DOHH2 (cell line): ENCODE results near the gene DUSP8.
"Not testable (repeated sequence)": the region's sequence is repeated elsewhere in the genome, so short reads cannot be mapped to it uniquely, and the experiment has no call there.

Source experiments
- H3F3A ChIP-seq: fragments of 200-600 bp; sonication (generic), shearing (Covaris generic); 2 replicates; pipeline ENCODE4 v1.6.0; 2016; ENCODE audit warnings: antibody characterized with exemption, mild to moderate bottlenecking; ENCODE audit not compliant: control insufficient read depth, insufficient read depth
- H3K27ac ChIP-seq: fragments of 200-600 bp; sonication (generic); 2 replicates; pipeline ENCODE4 v1.5.1; 2014; ENCODE audit warnings: low read depth, mild to moderate bottlenecking, low read length, moderate library complexity
- H3K27me3 ChIP-seq: fragments of 200-600 bp; sonication (generic); 2 replicates; pipeline ENCODE4 v1.6.1; 2014; ENCODE audit warnings: mild to moderate bottlenecking, low read length, mixed read lengths; ENCODE audit not compliant: control insufficient read depth
- H3K36me3 ChIP-seq: fragments of 200-600 bp; sonication (generic); 2 replicates; pipeline ENCODE4 v1.6.1; 2014; ENCODE audit warnings: mild to moderate bottlenecking, low read length, moderate library complexity, mixed read lengths; ENCODE audit not compliant: control insufficient read depth
- H3K4me1 ChIP-seq: fragments of 200-600 bp; sonication (generic); 2 replicates; pipeline ENCODE4 v1.6.1; 2014; ENCODE audit warnings: mild to moderate bottlenecking, low read length, mixed read lengths; ENCODE audit not compliant: control insufficient read depth
- H3K4me2 ChIP-seq: fragments of 200-600 bp; sonication (generic); 2 replicates; pipeline ENCODE4 v1.6.0; 2014; ENCODE audit warnings: mild to moderate bottlenecking, low read length, moderate library complexity
- H3K4me3 ChIP-seq: fragments of 200-600 bp; sonication (generic); 2 replicates; pipeline ENCODE4 v1.5.1; 2014; ENCODE audit warnings: mild to moderate bottlenecking, low read length, mixed read lengths
- H3K79me2 ChIP-seq: fragments of 200-600 bp; sonication (generic); 2 replicates; pipeline ENCODE4 v1.6.1; 2014; ENCODE audit warnings: mild to moderate bottlenecking, low read length, mixed read lengths; ENCODE audit not compliant: control insufficient read depth
- H3K9me2 ChIP-seq: fragments of 200-600 bp; sonication (generic); replicated peaks from 2 replicates; pipeline ENCODE4 v1.6.1; 2014; ENCODE audit warnings: mild to moderate bottlenecking, low read length, mixed read lengths; ENCODE audit not compliant: control insufficient read depth
- H3K9me3 ChIP-seq: fragments of 200-600 bp; sonication (generic); 2 replicates; pipeline ENCODE4 v1.6.1; 2014; ENCODE audit warnings: antibody characterized with exemption, low read length, mixed read lengths; ENCODE audit not compliant: control insufficient read depth, insufficient read depth
- H4K20me1 ChIP-seq: fragments of 200-600 bp; sonication (generic); 2 replicates; pipeline ENCODE4 v1.6.0; 2014; ENCODE audit warnings: low read depth, mild to moderate bottlenecking, antibody characterized with exemption, low read length, moderate library complexity; ENCODE audit not compliant: control insufficient read depth, insufficient read depth
- EZH2phosphoT487 ChIP-seq: fragments of 200-600 bp; sonication (generic); IDR thresholded peaks from 2 replicates; pipeline ENCODE4 v1.6.1; 2017; ENCODE audit warnings: borderline replicate concordance, mild to moderate bottlenecking, antibody characterized with exemption, low read length, moderate library complexity, mixed read lengths
- TF ChIP-seq, protein P1 (sequence below): fragments of 200-600 bp; sonication (generic); IDR thresholded peaks from one replicate; pipeline ENCODE4 v1.5.1; 2014; ENCODE audit warnings: antibody characterized with exemption, mild to moderate bottlenecking, low read depth, low read length; ENCODE audit not compliant: poor library complexity, severe bottlenecking

The DUSP8 gene

DNA sequence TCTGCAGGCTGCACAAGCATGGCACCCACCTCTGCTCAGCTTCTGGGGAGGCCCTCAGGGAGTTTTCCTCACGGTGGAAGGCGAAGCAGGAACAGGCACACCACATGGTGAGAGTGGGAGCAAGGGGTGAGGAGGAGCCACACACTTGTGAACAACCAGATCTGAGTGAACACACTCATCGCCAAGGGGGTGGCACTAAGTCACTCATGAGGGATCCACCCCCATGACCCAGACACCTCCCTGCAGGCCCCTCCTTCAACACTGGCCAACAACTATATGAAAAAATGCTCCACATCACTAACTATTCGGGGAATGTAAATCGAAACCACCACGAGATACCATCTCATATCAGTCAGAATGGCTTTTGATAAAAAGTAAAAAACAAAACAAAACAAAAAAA lies 26.7 kb upstream of the DUSP8 start:
- TF ChIP-seq, protein P1, sequence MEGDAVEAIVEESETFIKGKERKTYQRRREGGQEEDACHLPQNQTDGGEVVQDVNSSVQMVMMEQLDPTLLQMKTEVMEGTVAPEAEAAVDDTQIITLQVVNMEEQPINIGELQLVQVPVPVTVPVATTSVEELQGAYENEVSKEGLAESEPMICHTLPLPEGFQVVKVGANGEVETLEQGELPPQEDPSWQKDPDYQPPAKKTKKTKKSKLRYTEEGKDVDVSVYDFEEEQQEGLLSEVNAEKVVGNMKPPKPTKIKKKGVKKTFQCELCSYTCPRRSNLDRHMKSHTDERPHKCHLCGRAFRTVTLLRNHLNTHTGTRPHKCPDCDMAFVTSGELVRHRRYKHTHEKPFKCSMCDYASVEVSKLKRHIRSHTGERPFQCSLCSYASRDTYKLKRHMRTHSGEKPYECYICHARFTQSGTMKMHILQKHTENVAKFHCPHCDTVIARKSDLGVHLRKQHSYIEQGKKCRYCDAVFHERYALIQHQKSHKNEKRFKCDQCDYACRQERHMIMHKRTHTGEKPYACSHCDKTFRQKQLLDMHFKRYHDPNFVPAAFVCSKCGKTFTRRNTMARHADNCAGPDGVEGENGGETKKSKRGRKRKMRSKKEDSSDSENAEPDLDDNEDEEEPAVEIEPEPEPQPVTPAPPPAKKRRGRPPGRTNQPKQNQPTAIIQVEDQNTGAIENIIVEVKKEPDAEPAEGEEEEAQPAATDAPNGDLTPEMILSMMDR: no peak
- no peak for TF ChIP-seq EZH2phosphoT487
- Histone ChIP-seq H3K9me3 (no peaks in the 10 kb centered on the region), H4K20me1 (no peaks in the 10 kb centered on the region), H3F3A (no peaks in the 10 kb centered on the region), H3K27me3 (peaks cover 21% of the 10 kb centered on the region), H3K4me1 (no peaks in the 10 kb centered on the region), H3K27ac (no peak overlapping the region), H3K4me2 (no peak overlapping the region), H3K36me3 (no peaks in the 10 kb centered on the region), H3K79me2 (no peaks in the 10 kb centered on the region), H3K4me3 (no peak overlapping the region), H3K9me2 (no peaks in the 10 kb centered on the region)

DNA sequence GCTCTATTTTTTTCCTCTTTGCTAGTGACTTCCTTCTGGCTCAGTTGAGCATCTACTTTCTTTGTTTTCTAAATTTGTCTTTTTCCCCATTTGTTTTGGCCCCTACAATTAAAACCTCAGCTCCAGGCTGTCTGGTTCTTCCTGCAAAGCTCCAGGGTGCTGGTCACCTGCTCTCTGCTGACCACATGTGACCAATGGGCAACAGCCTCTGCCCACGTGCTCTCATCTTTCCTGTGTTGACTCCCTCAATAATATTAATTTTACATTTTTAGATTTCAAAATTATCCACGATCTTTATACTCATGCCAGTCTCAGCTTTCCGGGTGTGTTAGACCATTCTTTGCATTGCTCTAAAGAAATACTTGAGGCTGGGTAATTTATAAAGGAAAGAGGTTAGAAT lies 26.3 kb upstream of the DUSP8 start:
- not testable (repeated sequence) for H3F3A ChIP-seq
- H3K27me3 ChIP-seq: peaks cover 25% of the 10 kb centered on the region

DNA sequence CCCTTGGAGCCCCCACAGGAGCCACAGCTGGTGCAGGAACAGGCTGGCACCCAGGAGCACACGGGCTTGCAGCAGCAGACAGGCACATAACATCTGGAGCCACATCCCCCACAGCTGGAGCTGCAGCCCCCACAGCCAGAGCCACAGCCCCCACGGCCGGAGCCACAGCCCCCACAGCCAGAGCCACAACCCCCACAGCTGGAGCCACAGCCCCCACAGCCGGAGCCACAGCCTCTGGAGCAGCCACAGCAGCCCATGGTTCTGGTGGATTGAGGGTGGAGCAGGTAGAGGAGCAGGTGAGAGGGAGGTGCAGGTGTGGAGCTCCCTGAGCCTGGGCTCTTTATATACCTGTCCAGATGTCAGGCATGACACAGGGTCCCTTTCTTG lies 25.9 kb upstream of the DUSP8 start, which contains the start of gene KRTAP5-2:
Gene KRTAP5-2, minus strand, starts transcription at position 301 of the 387 bp plus-strand sequence. Its CDS starts 44 bp downstream, at position 257.
- Histone ChIP-seq H3K4me1 (no peaks in the 10 kb centered on the region), H3K9me3 (no peaks in the 10 kb centered on the region), H3K4me3 (no peak within 1 kb of the TSS), H3K9me2 (no peaks in the 10 kb centered on the region), H3K4me2 (no peak within 1 kb of the TSS), H3K27ac (no peak within 1 kb of the TSS), H3K79me2 (no peaks in the 10 kb centered on the region), H3F3A (no peaks in the 10 kb centered on the region), H3K27me3 (peaks cover 27% of the 10 kb centered on the region), H3K36me3 (no peaks in the 10 kb centered on the region), H4K20me1 (no peaks in the 10 kb centered on the region)
- no peak for TF ChIP-seq EZH2phosphoT487
- TF ChIP-seq, protein P1: no peak

More for the DNA sequence above, 26.3 kb upstream of the DUSP8 start:
- not testable (repeated sequence) for H3K4me2 ChIP-seq, H3K9me2 ChIP-seq, H3K36me3 ChIP-seq, H3K9me3 ChIP-seq, H3K4me3 ChIP-seq, H4K20me1 ChIP-seq, H3K4me1 ChIP-seq, H3K79me2 ChIP-seq, H3K27ac ChIP-seq

DNA sequence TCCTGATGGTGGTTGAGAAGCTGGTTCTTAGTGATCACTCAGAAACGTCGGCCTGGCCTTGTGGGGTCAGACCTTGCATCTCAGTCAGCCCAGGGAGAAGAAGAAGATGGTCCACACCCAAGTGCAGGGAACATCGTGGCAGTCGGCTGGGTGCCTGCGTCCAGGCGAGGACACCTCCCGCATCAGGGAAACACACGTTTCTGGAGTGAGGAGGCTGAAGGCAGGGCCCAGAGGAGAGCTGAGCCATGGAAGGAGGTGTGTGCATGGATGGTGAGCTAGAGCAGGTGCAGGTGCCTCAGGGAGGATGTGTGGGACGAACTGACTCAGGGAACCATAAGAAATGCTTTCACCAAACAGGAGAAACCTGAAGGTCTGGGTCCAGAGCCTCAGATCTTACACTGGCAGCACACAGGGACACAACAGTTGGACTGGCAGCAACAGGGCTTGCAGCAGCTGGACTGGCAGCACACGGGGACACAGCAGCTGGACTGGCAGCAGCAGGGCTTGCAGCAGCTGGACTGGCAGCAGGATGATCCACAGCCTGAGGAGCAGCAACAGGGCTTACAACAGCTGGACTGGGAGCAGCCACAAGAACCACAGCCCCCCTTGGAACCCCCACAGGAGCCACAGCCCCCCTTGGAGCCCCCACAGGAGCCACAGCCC lies 25.4 kb upstream of the DUSP8 start:
- Histone ChIP-seq H3K79me2 (no peaks in the 10 kb centered on the region), H3K9me2 (no peaks in the 10 kb centered on the region), H3K4me1 (no peaks in the 10 kb centered on the region), H3K4me3 (no peak overlapping the region), H3K27ac (no peak overlapping the region), H3K9me3 (no peaks in the 10 kb centered on the region), H3K36me3 (no peaks in the 10 kb centered on the region), H3K27me3 (peaks cover 27% of the 10 kb centered on the region), H4K20me1 (no peaks in the 10 kb centered on the region), H3K4me2 (no peak overlapping the region), H3F3A (no peaks in the 10 kb centered on the region)
- TF ChIP-seq, protein P1: no peak
- TF ChIP-seq EZH2phosphoT487: no peak

DNA sequence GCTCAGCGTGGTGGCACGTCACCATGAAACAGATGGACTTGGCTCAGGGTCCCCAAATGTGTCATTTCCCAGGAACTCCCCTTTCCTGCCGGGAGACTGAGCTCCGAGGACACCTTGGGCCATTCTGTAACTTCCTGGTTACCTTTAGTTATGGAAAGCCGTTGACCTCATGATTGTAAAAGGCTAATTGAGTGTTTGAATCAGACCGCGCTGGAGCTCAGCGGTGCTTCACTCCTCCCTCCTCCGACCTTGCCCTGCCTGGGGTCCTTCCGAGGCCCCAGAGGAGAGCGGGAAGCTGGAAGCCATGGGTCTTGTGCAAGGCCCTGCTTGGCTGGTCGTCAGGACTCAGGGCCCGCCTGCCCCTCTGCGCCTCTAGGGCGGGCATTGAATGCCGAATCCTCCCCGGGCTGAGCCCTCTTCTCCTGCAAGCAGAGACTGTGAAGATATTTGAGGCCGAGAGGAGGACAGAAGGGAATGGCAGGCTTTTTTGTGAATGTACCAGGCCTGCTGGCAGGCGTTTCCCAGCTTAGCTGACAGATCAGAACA lies 24.6 kb upstream of the DUSP8 start:
- H4K20me1 ChIP-seq, H3K9me3 ChIP-seq, H3K9me2 ChIP-seq, H3K27ac ChIP-seq, H3K79me2 ChIP-seq, H3K4me3 ChIP-seq, H3F3A ChIP-seq, H3K4me1 ChIP-seq, H3K4me2 ChIP-seq, H3K36me3 ChIP-seq: not testable (repeated sequence)
- H3K27me3 ChIP-seq: peaks cover 27% of the 10 kb centered on the region
